Skeletal muscle tissue (tissue), 4 donors: Measurements from ENCODE around the gene POMZP3. TPM values are rescaled to one million over a fixed set of nuclear protein-coding genes. Genes with fewer than 3 reads are reported as not detected.
"Not testable (repeated sequence)": the region's sequence is repeated elsewhere in the genome, so short reads cannot be mapped to it uniquely, and the experiment has no call there.

Experiments used
- H3K27ac ChIP-seq: one replicate; pipeline ENCODE4 v1.7.0; 2013; ENCODE audit warnings: mild to moderate bottlenecking, low read depth, low read length, inconsistent platforms
- H3K27me3 ChIP-seq, 3 donors: one replicate each; pipeline ENCODE4 v1.7.0; 2013; ENCODE audit warnings: low read length in 3 of 3; ENCODE audit not compliant: control insufficient read depth in 3 of 3, insufficient read depth in 3 of 3
- H3K36me3 ChIP-seq, 3 donors: one replicate each; pipeline ENCODE4 v1.7.0; 2013; ENCODE audit warnings: low read length in 3 of 3; ENCODE audit not compliant: control insufficient read depth in 3 of 3, insufficient read depth in 3 of 3
- H3K4me1 ChIP-seq, 3 donors: one replicate each; pipeline ENCODE4 v1.7.0; 2013; ENCODE audit warnings: low read length in 3 of 3, mild to moderate bottlenecking in 3 of 3; ENCODE audit not compliant: control insufficient read depth in 3 of 3, insufficient read depth in 3 of 3
- H3K4me3 ChIP-seq, 3 donors: one replicate each; pipeline ENCODE4 v1.7.0; 2013; ENCODE audit warnings: low read length in 3 of 3
- H3K9ac ChIP-seq, 3 donors: one replicate each; pipeline ENCODE4 v1.7.0; 2013; ENCODE audit warnings: low read length in 3 of 3, mild to moderate bottlenecking in 3 of 3, moderate library complexity in 2 of 3, low read depth in 1 of 3
- H3K9me3 ChIP-seq, 3 donors: one replicate each; pipeline ENCODE4 v1.7.0; 2013; ENCODE audit warnings: low read length in 3 of 3; ENCODE audit not compliant: control insufficient read depth in 3 of 3
- total RNA-seq: library from RNA; depleted of rRNA; stranded (reverse); fragments of >200 nt; gene quantifications from one replicate; pipeline ENCODE4 v1.2.3, GENCODE V29; 2014
- donor health status: Osteomylitis.

Gene POMZP3
- total RNA-seq, 1 donor from 2014 or later = 4.2 TPM

- not testable (repeated sequence) for H3K4me3 ChIP-seq, H3K27me3 ChIP-seq, H3K9ac ChIP-seq, H3K36me3 ChIP-seq, H3K27ac ChIP-seq, H3K4me1 ChIP-seq, H3K9me3 ChIP-seq
Observed at GRCh38 chr7:76591033-76591432, 36.0 kb downstream of the POMZP3 start.

- not testable (repeated sequence) for H3K9ac ChIP-seq, H3K9me3 ChIP-seq, H3K27ac ChIP-seq, H3K27me3 ChIP-seq, H3K36me3 ChIP-seq, H3K4me3 ChIP-seq, H3K4me1 ChIP-seq
Observed at GRCh38 chr7:76588586-76588985, 38.5 kb downstream of the POMZP3 start.

DNA sequence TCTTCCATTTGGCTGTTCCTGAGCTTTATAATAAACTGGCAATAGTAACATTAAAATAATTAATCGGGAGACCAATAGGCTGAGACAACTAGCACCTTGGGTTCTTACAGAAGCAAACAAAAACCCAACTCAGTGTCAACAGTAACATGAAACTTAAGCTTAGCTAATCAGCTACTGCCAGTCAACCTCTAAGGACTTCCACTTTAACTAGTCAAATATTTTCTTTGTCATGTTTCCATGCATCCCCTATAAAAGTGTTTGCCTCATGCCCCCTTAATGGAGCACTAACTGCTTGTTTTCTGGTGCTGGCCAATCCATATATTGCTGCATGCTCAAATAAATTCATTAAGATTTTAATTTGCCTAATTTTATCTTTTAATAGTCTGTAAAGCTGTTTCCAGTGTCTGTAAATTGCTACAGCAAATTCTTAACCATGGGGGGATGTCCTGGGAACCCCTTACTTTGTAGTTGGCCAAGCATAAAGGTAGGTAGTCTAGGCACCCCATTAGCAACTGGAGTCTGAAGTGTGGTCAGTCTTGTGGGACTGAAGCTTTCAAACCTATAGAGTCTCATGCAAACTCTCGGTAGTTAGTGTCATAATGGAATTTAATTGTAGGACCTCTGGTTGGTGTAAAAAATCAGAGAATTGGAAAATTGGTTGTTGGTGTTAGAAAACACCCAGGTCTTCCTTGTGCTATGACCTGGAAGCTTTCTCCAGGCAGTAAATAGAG lies 40.3 kb downstream of the POMZP3 start:
- not testable (repeated sequence) for H3K9me3 ChIP-seq, H3K4me3 ChIP-seq, H3K27me3 ChIP-seq, H3K36me3 ChIP-seq, H3K9ac ChIP-seq, H3K27ac ChIP-seq
- peaks cover 5 to 15% (median 11%) of the 10 kb centered on the region in 3 donors for H3K4me1 ChIP-seq

- Histone ChIP-seq H3K9ac (peak overlapping the region in 1 of 3 donors; percentile 33), H3K27ac (peak overlapping the region; percentile 32), H3K4me1 (peaks cover 5 to 15% (median 11%) of the 10 kb centered on the region in 3 donors)
- not testable (repeated sequence) for H3K27me3 ChIP-seq, H3K36me3 ChIP-seq, H3K9me3 ChIP-seq, H3K4me3 ChIP-seq
Observed at GRCh38 chr7:76583636-76584281, 43.3 kb downstream of the POMZP3 start.

- not testable (repeated sequence) for H3K27ac ChIP-seq, H3K4me3 ChIP-seq
Observed at GRCh38 chr7:76582848-76583631, 44.0 kb downstream of the POMZP3 start.

DNA sequence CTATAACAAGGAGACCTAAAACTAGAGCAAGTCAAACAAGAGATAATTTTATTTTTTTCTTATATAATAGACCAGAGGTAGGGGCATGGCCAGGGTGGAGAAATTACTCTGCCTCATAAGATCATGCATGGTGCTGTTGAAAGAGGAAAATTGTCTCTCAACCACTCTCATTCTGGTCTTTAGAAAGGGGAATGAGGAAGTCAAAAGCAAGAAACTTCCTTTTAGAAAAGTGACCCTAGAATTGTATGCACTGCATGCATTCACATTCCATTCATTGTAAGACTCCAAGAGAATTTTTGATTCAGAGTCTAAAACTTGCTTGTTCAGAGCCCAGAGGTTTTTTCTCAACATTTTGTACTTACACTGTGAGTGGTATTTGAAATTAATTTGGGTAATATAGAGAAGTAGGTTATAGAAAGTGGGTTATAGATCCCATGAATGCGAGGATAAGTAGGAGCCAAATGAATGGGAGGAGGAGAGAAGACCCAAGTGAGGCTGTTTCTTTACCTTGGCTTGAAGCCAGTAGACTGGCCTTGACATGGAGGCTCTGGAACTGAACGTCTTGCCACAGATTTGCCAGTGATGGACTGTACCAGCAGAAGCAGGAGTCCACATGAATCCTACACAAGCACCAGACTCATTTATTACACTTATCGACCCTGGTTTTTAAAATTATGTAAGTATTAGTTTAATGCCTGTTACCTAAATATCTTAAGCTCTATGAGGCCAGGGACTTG lies 51.0 kb downstream of the POMZP3 start:
- H3K27me3 ChIP-seq, H3K4me1 ChIP-seq, H3K9me3 ChIP-seq, H3K36me3 ChIP-seq, H3K4me3 ChIP-seq, H3K27ac ChIP-seq, H3K9ac ChIP-seq: not testable (repeated sequence)

More at GRCh38 chr7:76582848-76583631, 44.0 kb downstream of the POMZP3 start:
- not testable (repeated sequence) for H3K9me3 ChIP-seq, H3K27me3 ChIP-seq, H3K36me3 ChIP-seq, H3K9ac ChIP-seq
- H3K4me1 ChIP-seq = peaks cover 5 to 15% (median 11%) of the 10 kb centered on the region in 3 donors

GRCh38 chr7:76575431-76575830 lies 51.6 kb downstream of the POMZP3 start:
- H3K9me3 ChIP-seq, H3K27ac ChIP-seq, H3K36me3 ChIP-seq, H3K4me1 ChIP-seq, H3K4me3 ChIP-seq, H3K27me3 ChIP-seq, H3K9ac ChIP-seq: not testable (repeated sequence)

DNA sequence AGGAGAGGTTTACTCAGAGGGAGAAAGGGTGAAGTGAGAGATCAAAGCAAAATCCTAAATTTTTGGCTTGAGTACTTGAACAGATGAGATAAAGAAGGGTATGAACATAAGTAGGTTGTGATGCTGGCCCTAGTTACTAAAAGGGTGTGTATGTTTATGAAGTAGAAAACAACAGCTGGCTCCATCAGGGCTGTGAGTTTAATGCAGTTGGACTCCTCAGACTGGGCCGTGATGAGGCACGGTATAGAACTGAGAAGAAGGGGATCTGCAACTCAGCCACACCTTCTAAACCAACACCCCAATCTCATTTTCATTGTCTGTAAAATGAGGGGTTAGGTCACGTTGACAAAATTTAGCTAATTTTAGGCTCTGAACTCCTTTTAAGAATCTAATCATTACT lies 54.8 kb downstream of the POMZP3 start:
- not testable (repeated sequence) for H3K4me1 ChIP-seq, H3K9me3 ChIP-seq, H3K27me3 ChIP-seq, H3K27ac ChIP-seq, H3K36me3 ChIP-seq, H3K9ac ChIP-seq, H3K4me3 ChIP-seq

DNA sequence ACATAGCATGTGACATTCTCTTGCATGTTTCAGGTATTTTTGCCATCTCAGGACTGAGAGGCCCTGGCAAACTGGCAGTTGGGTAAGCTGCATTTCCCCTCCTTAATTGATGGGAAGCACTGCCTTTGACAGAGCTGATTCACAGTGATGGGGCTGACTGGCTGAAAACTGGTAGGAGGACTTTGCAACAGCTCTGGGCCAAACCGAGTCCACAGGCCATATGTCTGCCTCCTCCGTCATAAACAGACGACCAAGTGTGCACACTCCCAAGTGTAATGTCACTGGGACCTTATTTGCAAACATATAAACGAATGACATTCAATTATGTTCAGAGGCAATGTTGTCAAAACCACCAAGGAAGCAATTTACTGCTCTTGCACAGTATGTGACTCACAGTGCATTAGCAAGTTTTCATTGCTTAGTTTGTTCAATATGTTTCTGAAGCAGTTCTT lies 56.7 kb downstream of the POMZP3 start:
- not testable (repeated sequence) for H3K27ac ChIP-seq, H3K4me3 ChIP-seq, H3K9ac ChIP-seq, H3K9me3 ChIP-seq, H3K27me3 ChIP-seq, H3K4me1 ChIP-seq, H3K36me3 ChIP-seq
